Dedifferentiated amniotic fluid mesenchymal stem cell (primary cell): Measurements from ENCODE around the gene SLC7A7.
"Not testable (repeated sequence)": the region's sequence is repeated elsewhere in the genome, so short reads cannot be mapped to it uniquely, and the experiment has no call there.

Experiments used
- DNase-seq: peaks from one replicate; pipeline ENCODE4 v3.0.0-alpha.2; 2016; ENCODE audit errors: extremely low spot score

SLC7A7 gene

GRCh38 chr14:22821193-22822015 is 6.2 kb upstream of the SLC7A7 start:
- no peak for DNase-seq

GRCh38 chr14:22820731-22821130 is 5.5 kb upstream of the SLC7A7 start:
- peak; percentile 39 for DNase-seq

GRCh38 chr14:22819151-22819988 is 4.1 kb upstream of the SLC7A7 start:
- peak; percentile 74 for DNase-seq

GRCh38 chr14:22814373-22814772 is 862 bp downstream of the SLC7A7 start:
- no peak for DNase-seq

GRCh38 chr14:22813145-22813544 is 2.1 kb downstream of the SLC7A7 start:
- no peak for DNase-seq

GRCh38 chr14:22812744-22813143 is 2.5 kb downstream of the SLC7A7 start:
- DNase-seq = no peak

GRCh38 chr14:22811722-22812121 is 3.5 kb downstream of the SLC7A7 start:
- DNase-seq = no peak

- no peak for DNase-seq
Measured at GRCh38 chr14:22808388-22809209, 6.6 kb downstream of the SLC7A7 start.

GRCh38 chr14:22807432-22808087 is 7.7 kb downstream of the SLC7A7 start:
- DNase-seq = no peak

GRCh38 chr14:22805235-22805634 is 10.0 kb downstream of the SLC7A7 start:
- not testable (repeated sequence) for DNase-seq

GRCh38 chr14:22803687-22803974 is 11.6 kb downstream of the SLC7A7 start:
- DNase-seq = no peak

- DNase-seq = no peak
Measured at GRCh38 chr14:22802860-22803686, 12.2 kb downstream of the SLC7A7 start.

GRCh38 chr14:22801716-22802115 is 13.5 kb downstream of the SLC7A7 start:
- no peak for DNase-seq

GRCh38 chr14:22800346-22800745 is 14.9 kb downstream of the SLC7A7 start:
- DNase-seq = no peak

GRCh38 chr14:22798528-22798927 is 16.7 kb downstream of the SLC7A7 start:
- DNase-seq = no peak

- DNase-seq = no peak
Measured at GRCh38 chr14:22797017-22797917, 18.0 kb downstream of the SLC7A7 start.

- DNase-seq = no peak
Measured at GRCh38 chr14:22796087-22796707, 19.0 kb downstream of the SLC7A7 start.

GRCh38 chr14:22794551-22794951 is 20.7 kb downstream of the SLC7A7 start:
- DNase-seq = no peak

- no peak for DNase-seq
Measured at GRCh38 chr14:22793976-22794375, 21.3 kb downstream of the SLC7A7 start.
